LNCaP clone FGC (cell line): ENCODE data around the gene CPED1.
"Not testable (repeated sequence)": the region's sequence is repeated elsewhere in the genome, so short reads cannot be mapped to it uniquely, and the experiment has no call there.

Source experiments
- DNase-seq: peaks from one replicate; pipeline ENCODE4 v3.0.0-alpha.2; 2011; ENCODE audit warnings: low read depth
- H3K4me3 ChIP-seq: 2 replicates; pipeline ENCODE4 v1.5.1; 2011; ENCODE audit warnings: mild to moderate bottlenecking, low read depth, low read length, control low read depth
- TF ChIP-seq, protein P1 (sequence below): IDR thresholded peaks from 2 replicates; pipeline ENCODE4 v1.5.1; 2012; ENCODE audit warnings: mild to moderate bottlenecking; ENCODE audit not compliant: control insufficient read depth, insufficient read depth; ENCODE audit errors: extremely low read depth

The CPED1 gene

DNA sequence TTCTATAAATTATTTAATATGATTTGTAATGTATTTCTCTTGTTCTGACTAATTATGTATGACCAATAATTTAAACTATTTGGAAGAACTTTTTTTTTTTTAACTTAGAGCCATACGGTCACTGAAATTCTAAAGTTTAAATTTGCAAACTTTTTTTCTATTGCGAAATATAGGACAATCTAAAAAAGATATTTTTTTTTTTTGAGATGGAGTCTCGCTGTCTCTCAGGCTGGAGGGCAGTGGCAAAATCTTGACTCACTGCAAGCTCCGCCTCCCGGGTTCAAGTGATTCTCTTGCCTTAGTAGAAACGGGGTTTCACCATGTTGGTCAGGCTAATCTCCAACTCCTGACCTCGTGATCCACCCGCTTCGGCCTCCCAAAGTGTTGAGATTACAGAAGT lies 130.5 kb downstream of the CPED1 start:
- no peak overlapping the region for H3K4me3 ChIP-seq
- no peak for DNase-seq
- TF ChIP-seq, protein P1, sequence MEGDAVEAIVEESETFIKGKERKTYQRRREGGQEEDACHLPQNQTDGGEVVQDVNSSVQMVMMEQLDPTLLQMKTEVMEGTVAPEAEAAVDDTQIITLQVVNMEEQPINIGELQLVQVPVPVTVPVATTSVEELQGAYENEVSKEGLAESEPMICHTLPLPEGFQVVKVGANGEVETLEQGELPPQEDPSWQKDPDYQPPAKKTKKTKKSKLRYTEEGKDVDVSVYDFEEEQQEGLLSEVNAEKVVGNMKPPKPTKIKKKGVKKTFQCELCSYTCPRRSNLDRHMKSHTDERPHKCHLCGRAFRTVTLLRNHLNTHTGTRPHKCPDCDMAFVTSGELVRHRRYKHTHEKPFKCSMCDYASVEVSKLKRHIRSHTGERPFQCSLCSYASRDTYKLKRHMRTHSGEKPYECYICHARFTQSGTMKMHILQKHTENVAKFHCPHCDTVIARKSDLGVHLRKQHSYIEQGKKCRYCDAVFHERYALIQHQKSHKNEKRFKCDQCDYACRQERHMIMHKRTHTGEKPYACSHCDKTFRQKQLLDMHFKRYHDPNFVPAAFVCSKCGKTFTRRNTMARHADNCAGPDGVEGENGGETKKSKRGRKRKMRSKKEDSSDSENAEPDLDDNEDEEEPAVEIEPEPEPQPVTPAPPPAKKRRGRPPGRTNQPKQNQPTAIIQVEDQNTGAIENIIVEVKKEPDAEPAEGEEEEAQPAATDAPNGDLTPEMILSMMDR: no peak

DNA sequence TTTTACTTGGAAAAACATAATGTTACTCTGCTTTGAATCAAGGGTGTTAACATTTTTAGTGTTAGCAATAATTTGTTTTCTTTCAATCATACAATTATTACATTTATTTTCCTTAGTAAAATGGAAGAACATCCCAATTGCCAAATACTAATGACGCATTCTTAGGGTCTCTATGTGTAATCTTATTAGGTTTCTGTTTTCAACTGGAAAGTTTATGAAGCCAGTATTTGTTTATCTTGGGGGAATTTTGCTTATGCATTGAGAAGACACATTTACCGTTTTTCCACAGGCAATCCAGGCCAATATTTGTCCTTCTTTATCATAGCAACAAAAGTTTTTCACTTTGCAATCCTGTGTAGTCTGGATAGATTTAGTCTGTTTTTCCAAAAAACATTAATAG lies 134.5 kb downstream of the CPED1 start:
- TF ChIP-seq, protein P1: no peak
- H3K4me3 ChIP-seq: no peak overlapping the region
- DNase-seq: no peak

DNA sequence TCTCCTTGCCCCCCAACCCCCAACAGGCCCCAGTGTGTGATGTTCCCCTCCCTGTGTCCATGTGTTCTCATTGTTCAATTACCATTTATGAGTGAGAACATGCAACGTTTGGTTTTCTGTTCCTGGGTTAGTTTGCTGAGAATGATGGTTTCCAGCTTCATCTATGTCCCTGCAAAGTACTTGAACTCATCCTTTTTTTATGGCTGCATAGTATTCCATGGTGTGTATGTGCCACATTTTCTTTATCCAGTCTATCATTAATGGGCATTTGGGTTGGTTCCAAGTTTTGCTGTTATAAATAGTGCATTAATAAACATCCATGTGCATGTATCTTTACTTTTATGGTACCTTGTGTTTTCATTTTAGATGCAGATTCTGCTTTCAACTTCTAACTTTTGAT lies 136.9 kb downstream of the CPED1 start:
- not testable (repeated sequence) for DNase-seq, H3K4me3 ChIP-seq

DNA sequence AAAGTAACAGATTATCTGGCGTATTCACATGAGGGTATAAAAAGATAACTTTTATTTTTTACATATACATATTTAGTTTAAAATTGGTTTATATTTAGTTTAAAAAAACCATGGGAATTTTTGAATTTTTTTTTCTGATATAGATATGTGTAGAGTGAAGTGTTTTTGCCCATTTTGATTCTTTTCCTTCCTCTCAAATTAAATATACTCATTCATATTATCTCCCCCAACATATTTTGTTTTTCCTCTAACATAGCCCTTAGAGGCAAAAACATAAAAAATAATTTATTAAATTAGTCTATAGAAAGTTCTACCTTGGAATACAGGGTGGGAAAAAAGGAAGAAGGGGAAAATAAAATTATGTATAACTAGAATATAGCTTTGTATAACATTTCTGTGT lies 137.7 kb downstream of the CPED1 start:
- TF ChIP-seq, protein P1: no peak

DNA sequence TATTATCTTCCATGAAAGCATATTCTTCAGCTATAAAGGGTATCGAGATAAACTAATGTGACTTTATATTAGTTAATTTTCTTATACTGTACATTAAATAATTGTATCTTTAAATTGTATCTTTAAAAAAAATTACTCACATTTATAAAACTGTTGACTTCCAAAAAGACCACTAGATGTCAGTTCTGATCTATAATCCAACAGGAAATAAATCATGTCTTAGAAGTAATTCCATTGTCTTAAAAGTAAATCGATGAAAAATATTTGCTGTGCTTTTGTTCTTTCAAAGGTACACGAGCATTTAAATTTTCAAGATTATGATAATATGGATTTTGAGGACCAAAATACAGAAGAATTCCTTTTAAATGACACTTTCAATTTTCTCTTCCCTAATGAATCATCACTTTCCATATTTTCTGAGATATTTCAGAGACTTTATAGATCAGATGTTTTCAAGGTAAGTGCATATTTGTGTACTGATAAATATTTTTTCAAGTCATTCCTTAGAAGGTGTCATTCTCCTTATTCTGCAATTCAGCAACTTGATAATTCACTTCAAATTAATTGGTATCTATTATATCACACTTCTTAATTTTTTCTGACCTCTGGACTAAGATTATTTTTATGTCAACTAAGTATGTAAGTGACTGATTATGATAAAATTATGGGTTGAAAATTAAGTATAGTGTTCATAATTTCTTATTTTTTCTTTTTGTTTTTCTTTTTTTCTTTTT lies 138.5 kb downstream of the CPED1 start:
- no peak overlapping the region for H3K4me3 ChIP-seq
- DNase-seq: peak; percentile 3
- TF ChIP-seq, protein P1: peak; percentile 34; the same call in 1 of the 2 replicates

More for the DNA sequence above, 137.7 kb downstream of the CPED1 start:
- no peak for DNase-seq
- no peak overlapping the region for H3K4me3 ChIP-seq

DNA sequence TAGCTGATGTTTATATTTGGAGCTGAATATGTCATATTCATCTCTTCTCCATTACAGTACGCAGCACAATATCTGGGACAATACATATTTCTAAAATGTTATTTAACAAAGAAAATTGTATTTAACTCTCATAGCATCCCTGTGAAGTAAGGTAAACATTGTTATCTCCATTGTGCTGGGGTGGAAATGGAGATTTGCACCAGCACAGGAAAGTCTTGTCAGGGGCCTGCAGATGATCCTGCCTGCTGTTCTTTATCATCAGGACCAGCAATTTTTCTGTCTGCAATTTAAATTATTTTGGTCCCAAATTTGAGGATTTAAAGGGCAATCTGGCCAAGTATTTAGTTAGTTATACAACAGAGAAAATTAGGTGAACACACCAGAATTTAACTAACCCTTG lies 144.4 kb downstream of the CPED1 start:
- H3K4me3 ChIP-seq: no peak overlapping the region
- TF ChIP-seq, protein P1: no peak
- DNase-seq: no peak

DNA sequence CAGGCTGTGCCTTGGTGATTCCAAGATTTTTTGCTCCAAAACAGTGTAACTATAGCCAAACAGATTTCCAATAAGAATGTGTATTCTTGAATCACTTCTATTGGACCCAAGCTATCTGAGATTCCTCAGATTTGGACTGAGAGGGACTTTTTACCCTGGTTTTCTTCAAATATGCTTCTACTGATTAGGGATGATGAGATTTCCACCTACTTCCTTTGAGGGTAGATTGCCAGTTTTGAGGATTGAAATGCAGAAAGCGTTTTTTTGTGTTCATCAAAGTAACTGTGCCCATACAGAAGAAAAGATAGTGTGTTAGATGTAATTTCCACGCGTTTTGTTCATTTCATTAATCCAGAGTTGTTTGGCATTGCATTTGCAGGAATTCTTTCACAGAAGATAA lies 144.9 kb downstream of the CPED1 start:
- DNase-seq: no peak
- no peak overlapping the region for H3K4me3 ChIP-seq
- TF ChIP-seq, protein P1: no peak
